GM12878 (cell line): Measurements from ENCODE around the gene KCNQ1. TPM values are rescaled to one million over a fixed set of nuclear protein-coding genes. Genes with fewer than 3 reads are reported as not detected.

Experiments used
- ATAC-seq: fragments of 200-7000 bp; cut with Tn5 transposase; 3 replicates; pipeline ENCODE4 v1.9.1; 2020; ENCODE audit warnings: mild to moderate bottlenecking, moderate library complexity
- BruUV-seq: library from RNA; stranded (reverse); fragments of 400-500 nt; replicated peaks from 2 replicates; lab custom pipeline; 2021; lab: Mats Ljungman, UMichigan
- CTCF ChIA-PET: fragments of 300-600 bp; sonication (Branson Sonifier 250); formaldehyde crosslinking; extraction: SDS; loops from one replicate; lab custom pipeline; 2021; ENCODE audit warnings: inconsistent platforms; lab: Yijun Ruan, JAX
- POLR2A ChIA-PET: fragments of 350-600 bp; formaldehyde crosslinking; extraction: SDS; loops from one replicate; lab custom pipeline; 2021; ENCODE audit warnings: inconsistent platforms; lab: Charles Lee
- RAD21 ChIA-PET: fragments of 300-600 bp; sonication (Branson Sonifier 250); formaldehyde crosslinking; loops from one replicate; lab custom pipeline; 2023; ENCODE audit warnings: antibody characterized with exemption; ENCODE audit not compliant: unreplicated experiment; lab: Charles Lee
- SMC1A ChIA-PET: fragments of 300-600 bp; sonication (Branson Sonifier 250); formaldehyde crosslinking; loops from one replicate; lab custom pipeline; 2023; ENCODE audit not compliant: unreplicated experiment, uncharacterized antibody; lab: Charles Lee
- DNase-seq: peaks from one replicate; pipeline ENCODE4 v3.0.0-alpha.2; 2011; ENCODE audit warnings: low read depth, low spot score
- FAIRE-seq: peaks from 3 replicates; lab custom pipeline; 2011; peaks lifted over from hg19 to GRCh38; lab: Jason Lieb, UNC
- H2AFZ ChIP-seq: 2 replicates; pipeline ENCODE4 v1.6.0; 2011; ENCODE audit warnings: low read depth, low read length, control low read depth; ENCODE audit not compliant: control insufficient read depth
- H3K27ac ChIP-seq: 2 replicates; pipeline ENCODE4 v1.5.1; 2011; ENCODE audit warnings: control low read depth; ENCODE audit not compliant: control insufficient read depth, insufficient read depth
- H3K27me3 ChIP-seq, 2 experiments: replicated peaks in 1 of 2; 2 replicates each; pipeline versions ENCODE4 v1.6.0 to v1.6.1; 2011; ENCODE audit warnings: low read length in 1 of 2; ENCODE audit not compliant: control insufficient read depth in 2 of 2, insufficient read depth in 2 of 2
- H3K36me3 ChIP-seq, 2 experiments: 2 replicates each; pipeline ENCODE4 v1.5.1; 2011; ENCODE audit warnings: low read length in 1 of 2; ENCODE audit not compliant: control insufficient read depth in 2 of 2, insufficient read depth in 2 of 2
- H3K4me1 ChIP-seq: 2 replicates; pipeline ENCODE4 v1.6.1; 2011; ENCODE audit warnings: mild to moderate bottlenecking, low read length, moderate library complexity, mixed read lengths; ENCODE audit not compliant: control insufficient read depth, insufficient read depth
- H3K4me2 ChIP-seq: 2 replicates; pipeline ENCODE4 v1.6.0; 2011; ENCODE audit warnings: control low read depth; ENCODE audit not compliant: control insufficient read depth, insufficient read depth
- H3K4me3 ChIP-seq: fragments of 200-600 bp; sonication (generic); 2 replicates; pipeline ENCODE4 v1.5.1; 2016
- H3K79me2 ChIP-seq: 2 replicates; pipeline ENCODE4 v1.6.0; 2011; ENCODE audit warnings: low read length; ENCODE audit not compliant: control insufficient read depth, insufficient read depth
- H3K9ac ChIP-seq: 2 replicates; pipeline ENCODE4 v1.8.0; 2011; ENCODE audit warnings: low read length, control low read depth, mixed read lengths; ENCODE audit not compliant: control insufficient read depth, insufficient read depth
- H3K9me3 ChIP-seq: replicated peaks from 3 replicates; pipeline ENCODE4 v1.5.1; 2011; ENCODE audit warnings: mild to moderate bottlenecking, low read length; ENCODE audit not compliant: control insufficient read depth, insufficient read depth
- H4K20me1 ChIP-seq: 2 replicates; pipeline ENCODE4 v1.6.0; 2011; ENCODE audit not compliant: control insufficient read depth, insufficient read depth
- EED ChIP-seq: sonication (generic); IDR thresholded peaks from 2 replicates; pipeline ENCODE4 v1.6.1; 2016; ENCODE audit warnings: antibody characterized with exemption, low read depth
- EGR1 ChIP-seq, 2 experiments: IDR thresholded peaks; 1 replicate in 1 of 2; 2 replicates in 1 of 2; pipeline ENCODE4 v1.6.1; 2011 to 2012; ENCODE audit warnings: low read depth in 2 of 2, low read length in 2 of 2, borderline replicate concordance in 1 of 2, mild to moderate bottlenecking in 1 of 2, moderate library complexity in 1 of 2
- ESRRA ChIP-seq: IDR thresholded peaks from 2 replicates; pipeline ENCODE4 v1.6.1; 2012; ENCODE audit warnings: mild to moderate bottlenecking, low read length, improper control_type of control experiment
- FOXK2 ChIP-seq: fragments of 450-650 bp; IDR thresholded peaks from 2 replicates; pipeline ENCODE4 v1.6.1; 2017; ENCODE audit warnings: mild to moderate bottlenecking, moderate library complexity
- HCFC1 ChIP-seq: fragments of 150-350 bp; IDR thresholded peaks from 2 replicates; pipeline ENCODE4 v1.6.1; 2014; ENCODE audit warnings: low read length
- MEF2B ChIP-seq: fragments of 450-650 bp; IDR thresholded peaks from 2 replicates; pipeline ENCODE4 v1.6.1; 2018; ENCODE audit warnings: mild to moderate bottlenecking, moderate library complexity; ENCODE audit not compliant: partially characterized antibody, poor library complexity, severe bottlenecking
- MTA2 ChIP-seq: fragments of 450-650 bp; IDR thresholded peaks from 2 replicates; pipeline ENCODE4 v1.6.1; 2016; ENCODE audit warnings: low read depth, mild to moderate bottlenecking, moderate library complexity
- MTA3 ChIP-seq: IDR thresholded peaks from 2 replicates; pipeline ENCODE4 v1.6.1; 2012; ENCODE audit warnings: low read length, inconsistent platforms, borderline replicate concordance
- NRF1 ChIP-seq: conservative IDR thresholded peaks from 2 replicates; pipeline ENCODE4 v1.6.1; 2011; ENCODE audit warnings: mild to moderate bottlenecking, low read depth, low read length, improper control_type of control experiment
- SUPT20H ChIP-seq: IDR thresholded peaks from 2 replicates; pipeline ENCODE4 v1.6.1; 2011; ENCODE audit warnings: low read depth, mild to moderate bottlenecking, low read length, moderate library complexity, borderline replicate concordance; ENCODE audit not compliant: control insufficient read depth
- TBL1XR1 ChIP-seq: IDR thresholded peaks from 2 replicates; pipeline ENCODE4 v1.6.1; 2012; ENCODE audit warnings: low read depth, low read length, improper control_type of control experiment
- TCF12 ChIP-seq: IDR thresholded peaks from 2 replicates; pipeline ENCODE4 v1.6.1; 2011; ENCODE audit warnings: low read depth, mild to moderate bottlenecking, low read length
- WGBS: methylation state at CpG from one replicate; pipeline ENCODE4 v1.1.6; 2016; ENCODE audit warnings: low lambda C conversion rate; ENCODE audit not compliant: insufficient replicate concordance, insufficient coverage; ENCODE audit errors: missing lambda C conversion rate; 5-methylcytosine and 5-hydroxymethylcytosine counted together
- in situ Hi-C: fragments of 300-500 bp; cut with MboI; formaldehyde crosslinking; loops from 9 replicates; pipeline ENCODE4 v1.14.3; 2018; ENCODE audit warnings: mixed read lengths
- intact Hi-C: fragments of 100-400 bp; cut with micrococcal nuclease; formaldehyde crosslinking; loops from one replicate; pipeline ENCODE4 v1.14.2; 2022; ENCODE audit not compliant: unreplicated experiment
- polyA plus RNA-seq, 11 experiments: library from polyadenylated mRNA; depleted of rRNA in 4 of 11; unstranded in 6 of 11; stranded (reverse) in 5 of 11; fragments of >200 nt; fragmentation: Nextera tagmentation in 4 of 11; fragmentation: Illumina TruSeq in 1 of 11; extraction: Ambion mirVana in 4 of 11; extraction: Trizol in 1 of 11; gene quantifications; 1 replicate in 1 of 11; 2 replicates in 10 of 11; pipeline versions ENCODE4 v1.2.1 to v1.2.3, GENCODE V29; 2011 to 2016; ENCODE audit warnings: inconsistent platforms in 2 of 11, missing spikeins in 2 of 11, low read depth in 1 of 11
- total RNA-seq, 4 experiments: library from RNA; depleted of rRNA in 3 of 4; stranded (reverse); fragments of >200 nt in 3 of 4; fragmentation: Illumina TruSeq in 1 of 4; extraction: Trizol in 1 of 4; gene quantifications; 2 replicates each; pipeline versions ENCODE4 v1.2.1 to v1.2.3, GENCODE V29; 2013 to 2021
- TF ChIP-seq, protein P1 (sequence below): IDR thresholded peaks from 2 replicates; pipeline ENCODE4 v1.6.1; 2011; ENCODE audit warnings: borderline replicate concordance, low read depth, mild to moderate bottlenecking, moderate library complexity, low read length; ENCODE audit not compliant: insufficient read depth, poor library complexity, severe bottlenecking

KCNQ1 gene
- total and polyA plus RNA-seq, 10 of the 15 experiments (the other 5 are each of a cell fraction or from before 2014, with no cell fraction given) = 0.03 to 0.15 (median 0.12) TPM; not detected in 7

DNA sequence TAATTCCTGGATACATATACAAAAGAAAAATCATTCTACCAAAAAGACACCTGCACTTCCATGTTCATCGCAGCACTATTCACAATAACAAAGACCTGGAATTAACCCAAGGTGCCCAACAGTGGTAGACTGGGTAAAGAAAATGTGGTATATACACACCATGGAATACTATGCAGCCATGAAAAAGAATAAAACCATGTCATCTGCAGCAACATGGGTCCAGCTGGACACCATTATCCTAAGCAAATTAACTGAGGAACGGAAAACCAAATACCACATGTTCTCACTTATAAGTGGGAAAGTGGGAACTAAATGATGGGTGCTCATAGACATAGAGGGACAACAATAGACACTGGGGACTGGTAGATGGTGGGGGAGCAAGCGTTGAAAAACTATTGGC, 5.0 kb upstream of the KCNQ1 start:
- ATAC-seq = no peak
- no peak for FAIRE-seq
- Histone ChIP-seq H2AFZ (no peak overlapping the region), H3K4me3 (no peak overlapping the region), H4K20me1 (no peaks in the 10 kb centered on the region), H3K27ac (no peak overlapping the region), H3K36me3 (no peaks in the 10 kb centered on the region), H3K9me3 (no peaks in the 10 kb centered on the region; the same call in 2 of the 3 replicates), H3K79me2 (no peaks in the 10 kb centered on the region), H3K9ac (no peak overlapping the region), H3K27me3 (no peaks in the 10 kb centered on the region; a peak in 1 of 4 replicates), H3K4me1 (no peaks in the 10 kb centered on the region), H3K4me2 (no peak overlapping the region)
- TF ChIP-seq MEF2B (no peak), SUPT20H (no peak), MTA2 (no peak), NRF1 (no peak), TCF12 (no peak), EED (no peak), FOXK2 (no peak), HCFC1 (no peak), TBL1XR1 (no peak), ESRRA (no peak), MTA3 (no peak), EGR1 (IDR thresholded peaks at IDR 0.05; ENCODE audit: borderline replicate concordance in 1 of 2, low read depth in 2 of 2, low read length in 2 of 2) (no peak)
- TF ChIP-seq, protein P1, sequence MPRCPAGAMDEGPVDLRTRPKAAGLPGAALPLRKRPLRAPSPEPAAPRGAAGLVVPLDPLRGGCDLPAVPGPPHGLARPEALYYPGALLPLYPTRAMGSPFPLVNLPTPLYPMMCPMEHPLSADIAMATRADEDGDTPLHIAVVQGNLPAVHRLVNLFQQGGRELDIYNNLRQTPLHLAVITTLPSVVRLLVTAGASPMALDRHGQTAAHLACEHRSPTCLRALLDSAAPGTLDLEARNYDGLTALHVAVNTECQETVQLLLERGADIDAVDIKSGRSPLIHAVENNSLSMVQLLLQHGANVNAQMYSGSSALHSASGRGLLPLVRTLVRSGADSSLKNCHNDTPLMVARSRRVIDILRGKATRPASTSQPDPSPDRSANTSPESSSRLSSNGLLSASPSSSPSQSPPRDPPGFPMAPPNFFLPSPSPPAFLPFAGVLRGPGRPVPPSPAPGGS = no peak
- in situ Hi-C loops = no loop called here
- BruUV-seq = no TSS peak
- ChIA-PET SMC1A (no interaction called here), RAD21 (interaction anchor here (0.8 kb wide), 1 partner anchor 558 kb away, joined by 3 read pairs; no protein-coding TSS in a partner anchor), POLR2A (no interaction called here), CTCF (no interaction called here)
- intact Hi-C loops = no loop called here
- DNase-seq = no peak
- WGBS = 44% methylated on average over 3 of the region's 3 CpGs
